MG63 (cell line): ENCODE data around the gene KASH5. TPM values are rescaled to one million over a fixed set of nuclear protein-coding genes. Genes with fewer than 3 reads are reported as not detected.

Experiments used
- DNase-seq: peaks from one replicate; pipeline ENCODE4 v3.0.0-alpha.2; 2020
- H3K27me3 ChIP-seq: fragments of 250-450 bp; sonication (Bioruptor Pico); 2 replicates; pipeline ENCODE4 v1.5.1; 2020; ENCODE audit warnings: mild to moderate bottlenecking, moderate library complexity
- H3K36me3 ChIP-seq: fragments of 250-450 bp; sonication (Bioruptor Pico); 2 replicates; pipeline ENCODE4 v1.5.1; 2020; ENCODE audit warnings: mild to moderate bottlenecking, moderate library complexity
- H3K4me3 ChIP-seq: fragments of 250-450 bp; sonication (Bioruptor Pico); 2 replicates; pipeline ENCODE4 v1.5.1; 2020; ENCODE audit warnings: mild to moderate bottlenecking, moderate library complexity
- H3K9me3 ChIP-seq: fragments of 250-450 bp; sonication (Bioruptor Pico); 2 replicates; pipeline ENCODE4 v1.5.1; 2020; ENCODE audit warnings: mild to moderate bottlenecking, moderate library complexity
- total RNA-seq: library from RNA; depleted of rRNA; stranded (reverse); fragments of >200 nt; shearing (Covaris generic); gene quantifications from 2 replicates; pipeline ENCODE4 v1.2.3, GENCODE V29; 2014; ENCODE audit warnings: low replicate concordance

Gene KASH5
- total RNA-seq, 1 experiment from 2014 or later = not detected

GRCh38 chr19:49407482-49408015 is 19.5 kb downstream of the KASH5 start:
- no peak for DNase-seq
- no peaks in the 10 kb centered on the region for H3K36me3 ChIP-seq
- no peaks in the 10 kb centered on the region for H3K9me3 ChIP-seq
- H3K27me3 ChIP-seq = no peaks in the 10 kb centered on the region
- H3K4me3 ChIP-seq = no peak overlapping the region

- no peaks in the 10 kb centered on the region for H3K27me3 ChIP-seq
- no peak for DNase-seq
- H3K4me3 ChIP-seq = no peak overlapping the region
- no peaks in the 10 kb centered on the region for H3K9me3 ChIP-seq
- H3K36me3 ChIP-seq = no peaks in the 10 kb centered on the region
Measured at GRCh38 chr19:49408816-49409440, 20.9 kb downstream of the KASH5 start.

- Histone ChIP-seq H3K4me3 (no peak overlapping the region), H3K36me3 (no peaks in the 10 kb centered on the region), H3K27me3 (no peaks in the 10 kb centered on the region), H3K9me3 (no peaks in the 10 kb centered on the region)
- DNase-seq = no peak
Measured at GRCh38 chr19:49409441-49410029, 21.5 kb downstream of the KASH5 start.

- Histone ChIP-seq H3K27me3 (no peaks in the 10 kb centered on the region), H3K4me3 (no peak overlapping the region), H3K36me3 (no peaks in the 10 kb centered on the region), H3K9me3 (no peaks in the 10 kb centered on the region)
- no peak for DNase-seq
Measured at GRCh38 chr19:49411681-49412326, 23.8 kb downstream of the KASH5 start.

GRCh38 chr19:49413348-49413747 is 25.3 kb downstream of the KASH5 start:
- Histone ChIP-seq H3K27me3 (no peaks in the 10 kb centered on the region), H3K36me3 (no peaks in the 10 kb centered on the region), H3K9me3 (no peaks in the 10 kb centered on the region), H3K4me3 (no peak overlapping the region)
- no peak for DNase-seq

GRCh38 chr19:49414256-49414655 is 26.2 kb downstream of the KASH5 start:
- Histone ChIP-seq H3K9me3 (no peaks in the 10 kb centered on the region), H3K36me3 (no peaks in the 10 kb centered on the region), H3K27me3 (no peaks in the 10 kb centered on the region), H3K4me3 (no peak overlapping the region)
- no peak for DNase-seq

- no peaks in the 10 kb centered on the region for H3K36me3 ChIP-seq
- H3K4me3 ChIP-seq = no peak overlapping the region
- DNase-seq = no peak
- no peaks in the 10 kb centered on the region for H3K27me3 ChIP-seq
- H3K9me3 ChIP-seq = no peaks in the 10 kb centered on the region
Measured at GRCh38 chr19:49415102-49415809, 27.2 kb downstream of the KASH5 start.

- H3K27me3 ChIP-seq = peaks cover 5% of the 10 kb centered on the region
- no peak overlapping the region for H3K4me3 ChIP-seq
- no peak for DNase-seq
- no peaks in the 10 kb centered on the region for H3K36me3 ChIP-seq
- H3K9me3 ChIP-seq = no peaks in the 10 kb centered on the region
Measured at GRCh38 chr19:49415810-49416200, 27.8 kb downstream of the KASH5 start.

GRCh38 chr19:49417088-49417487 is 29.0 kb downstream of the KASH5 start:
- peaks cover 16% of the 10 kb centered on the region for H3K27me3 ChIP-seq
- H3K4me3 ChIP-seq = no peak overlapping the region
- no peaks in the 10 kb centered on the region for H3K9me3 ChIP-seq
- no peaks in the 10 kb centered on the region for H3K36me3 ChIP-seq
- no peak for DNase-seq

GRCh38 chr19:49418511-49418910 is 30.5 kb downstream of the KASH5 start:
- no peak overlapping the region for H3K4me3 ChIP-seq
- no peaks in the 10 kb centered on the region for H3K9me3 ChIP-seq
- no peaks in the 10 kb centered on the region for H3K36me3 ChIP-seq
- H3K27me3 ChIP-seq = peaks cover 30% of the 10 kb centered on the region
- no peak for DNase-seq

GRCh38 chr19:49419173-49419572 is 31.1 kb downstream of the KASH5 start:
- no peak overlapping the region for H3K4me3 ChIP-seq
- H3K27me3 ChIP-seq = peaks cover 37% of the 10 kb centered on the region
- no peaks in the 10 kb centered on the region for H3K9me3 ChIP-seq
- no peaks in the 10 kb centered on the region for H3K36me3 ChIP-seq
- no peak for DNase-seq

GRCh38 chr19:49420227-49420626 is 32.2 kb downstream of the KASH5 start:
- no peak overlapping the region for H3K4me3 ChIP-seq
- H3K9me3 ChIP-seq = no peaks in the 10 kb centered on the region
- H3K36me3 ChIP-seq = no peaks in the 10 kb centered on the region
- no peak for DNase-seq
- peaks cover 46% of the 10 kb centered on the region for H3K27me3 ChIP-seq

GRCh38 chr19:49421039-49421877 is 33.2 kb downstream of the KASH5 start:
- H3K9me3 ChIP-seq = no peaks in the 10 kb centered on the region
- DNase-seq = peak; percentile 76
- H3K36me3 ChIP-seq = no peaks in the 10 kb centered on the region

GRCh38 chr19:49421878-49422202 is 33.8 kb downstream of the KASH5 start:
- H3K36me3 ChIP-seq = no peaks in the 10 kb centered on the region
- no peak for DNase-seq
- H3K27me3 ChIP-seq = peaks cover 60% of the 10 kb centered on the region
- no peaks in the 10 kb centered on the region for H3K9me3 ChIP-seq
- no peak overlapping the region for H3K4me3 ChIP-seq

More at GRCh38 chr19:49421039-49421877, 33.2 kb downstream of the KASH5 start:
- Histone ChIP-seq H3K27me3 (peaks cover 54% of the 10 kb centered on the region), H3K4me3 (peak overlapping the region; percentile 24)

GRCh38 chr19:49422407-49423070 is 34.5 kb downstream of the KASH5 start:
- Histone ChIP-seq H3K4me3 (no peak overlapping the region), H3K27me3 (peaks cover 66% of the 10 kb centered on the region), H3K9me3 (no peaks in the 10 kb centered on the region), H3K36me3 (no peaks in the 10 kb centered on the region)
- DNase-seq = peak; percentile 55
